Measurements from ENCODE around the gene NCMAP.

Gene NCMAP

DNA sequence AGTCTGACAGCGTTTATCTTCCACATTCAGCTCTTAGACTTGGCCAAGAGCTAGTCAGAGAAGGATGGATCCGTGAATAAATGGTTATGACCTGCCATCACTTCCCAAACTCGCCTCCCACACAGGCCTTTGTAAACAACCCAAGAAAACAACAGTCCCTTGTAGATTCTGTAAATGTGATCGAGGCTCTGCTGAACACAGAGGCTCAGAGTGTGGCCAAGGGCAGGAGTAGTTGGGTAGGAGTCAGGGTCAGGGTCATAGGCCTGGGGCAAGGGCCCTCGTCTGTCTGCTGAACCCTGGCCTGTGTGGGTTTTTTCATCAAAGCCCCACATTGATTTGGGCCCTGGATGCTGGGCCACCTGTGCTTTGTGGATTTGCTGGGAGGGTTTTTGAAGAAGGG, 32.7 kb downstream of the NCMAP start:
- Histone ChIP-seq H3K9me3 (ENCODE audit: severe bottlenecking) (no peaks in the 10 kb centered on the region), H3K4me3 (ENCODE audit: low read depth, low read length) (no peak overlapping the region), H3K27me3 (ENCODE audit: insufficient read depth, low read depth, severe bottlenecking) (no peaks in the 10 kb centered on the region), H3K27ac (no peak overlapping the region), H3K36me3 (no peaks in the 10 kb centered on the region)
- no peak for DNase-seq
- TF ChIP-seq, protein P1, sequence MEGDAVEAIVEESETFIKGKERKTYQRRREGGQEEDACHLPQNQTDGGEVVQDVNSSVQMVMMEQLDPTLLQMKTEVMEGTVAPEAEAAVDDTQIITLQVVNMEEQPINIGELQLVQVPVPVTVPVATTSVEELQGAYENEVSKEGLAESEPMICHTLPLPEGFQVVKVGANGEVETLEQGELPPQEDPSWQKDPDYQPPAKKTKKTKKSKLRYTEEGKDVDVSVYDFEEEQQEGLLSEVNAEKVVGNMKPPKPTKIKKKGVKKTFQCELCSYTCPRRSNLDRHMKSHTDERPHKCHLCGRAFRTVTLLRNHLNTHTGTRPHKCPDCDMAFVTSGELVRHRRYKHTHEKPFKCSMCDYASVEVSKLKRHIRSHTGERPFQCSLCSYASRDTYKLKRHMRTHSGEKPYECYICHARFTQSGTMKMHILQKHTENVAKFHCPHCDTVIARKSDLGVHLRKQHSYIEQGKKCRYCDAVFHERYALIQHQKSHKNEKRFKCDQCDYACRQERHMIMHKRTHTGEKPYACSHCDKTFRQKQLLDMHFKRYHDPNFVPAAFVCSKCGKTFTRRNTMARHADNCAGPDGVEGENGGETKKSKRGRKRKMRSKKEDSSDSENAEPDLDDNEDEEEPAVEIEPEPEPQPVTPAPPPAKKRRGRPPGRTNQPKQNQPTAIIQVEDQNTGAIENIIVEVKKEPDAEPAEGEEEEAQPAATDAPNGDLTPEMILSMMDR (IDR thresholded peaks at IDR 0.05; ENCODE audit: low read depth, low read length), result no peak

DNA sequence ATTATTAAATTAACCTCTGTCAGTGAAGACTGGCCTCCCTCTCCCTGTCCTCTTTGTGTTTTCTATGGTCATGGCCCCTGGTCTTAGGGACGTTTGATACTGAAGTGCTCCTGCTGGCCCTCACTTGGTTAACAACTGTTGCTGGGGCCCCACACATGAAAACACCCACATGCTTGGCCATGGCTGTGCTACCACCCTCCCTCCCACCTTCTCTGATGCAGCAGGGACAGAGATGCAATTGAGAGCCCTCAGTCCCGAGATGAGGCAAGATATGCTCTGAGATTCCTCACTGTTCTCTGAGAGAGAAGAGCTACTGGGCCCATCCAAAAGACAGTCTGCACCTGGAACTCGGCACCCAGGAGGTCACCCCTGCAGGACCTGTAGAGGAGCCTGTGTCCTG, 33.3 kb downstream of the NCMAP start:
- Histone ChIP-seq H3K4me3 (ENCODE audit: low read depth, low read length) (no peak overlapping the region), H3K36me3 (no peaks in the 10 kb centered on the region), H3K27ac (no peak overlapping the region), H3K9me3 (ENCODE audit: severe bottlenecking) (no peaks in the 10 kb centered on the region), H3K27me3 (ENCODE audit: insufficient read depth, low read depth, severe bottlenecking) (no peaks in the 10 kb centered on the region)
- no peak for DNase-seq
- TF ChIP-seq, protein P1 (IDR thresholded peaks at IDR 0.05; ENCODE audit: low read depth, low read length), result no peak

DNA sequence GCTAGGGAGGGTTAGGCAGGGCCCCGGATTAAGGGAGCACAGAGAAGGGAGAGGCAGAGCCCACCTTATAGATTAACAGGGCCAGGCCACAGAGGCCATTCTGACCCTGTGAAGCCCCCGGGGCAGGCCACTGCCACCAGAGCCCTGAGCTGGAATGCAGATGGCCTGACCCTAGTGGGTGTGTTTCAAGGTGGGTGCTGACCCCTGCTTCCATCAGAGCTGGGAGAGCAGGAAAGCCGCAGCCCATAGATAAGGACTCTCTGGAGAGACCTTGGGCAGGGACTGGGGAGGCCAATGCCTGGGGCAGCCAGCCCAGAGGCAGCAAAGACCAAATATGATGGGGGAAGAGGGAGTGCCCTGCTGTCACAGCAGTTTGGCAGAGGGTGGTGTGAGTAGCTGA, 35.9 kb downstream of the NCMAP start:
- Histone ChIP-seq H3K36me3 (no peaks in the 10 kb centered on the region), H3K27me3 (ENCODE audit: insufficient read depth, low read depth, severe bottlenecking) (no peaks in the 10 kb centered on the region), H3K9me3 (ENCODE audit: severe bottlenecking) (no peaks in the 10 kb centered on the region), H3K27ac (no peak overlapping the region), H3K4me3 (ENCODE audit: low read depth, low read length) (no peak overlapping the region)
- DNase-seq, result no peak
- TF ChIP-seq, protein P1 (IDR thresholded peaks at IDR 0.05; ENCODE audit: low read depth, low read length), result no peak

DNA sequence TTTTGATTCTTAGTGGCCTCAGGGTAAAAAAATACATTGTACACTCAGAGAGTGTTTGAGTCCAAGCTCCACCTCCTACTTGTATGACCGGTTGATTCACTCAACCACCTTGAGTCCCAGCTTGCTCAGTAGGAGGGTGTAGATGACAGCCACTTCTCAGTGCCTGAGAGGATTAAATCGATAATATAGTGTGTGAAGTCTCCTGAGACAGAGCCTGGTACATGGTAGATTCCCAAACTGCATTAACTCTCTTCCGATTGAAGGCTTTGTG, 38.4 kb downstream of the NCMAP start:
- Histone ChIP-seq H3K27ac (no peak overlapping the region), H3K4me3 (ENCODE audit: low read depth, low read length) (no peak overlapping the region), H3K27me3 (ENCODE audit: insufficient read depth, low read depth, severe bottlenecking) (no peaks in the 10 kb centered on the region), H3K9me3 (ENCODE audit: severe bottlenecking) (no peaks in the 10 kb centered on the region), H3K36me3 (no peaks in the 10 kb centered on the region)
- no peak for DNase-seq
- TF ChIP-seq, protein P1 (IDR thresholded peaks at IDR 0.05; ENCODE audit: low read depth, low read length), result no peak

DNA sequence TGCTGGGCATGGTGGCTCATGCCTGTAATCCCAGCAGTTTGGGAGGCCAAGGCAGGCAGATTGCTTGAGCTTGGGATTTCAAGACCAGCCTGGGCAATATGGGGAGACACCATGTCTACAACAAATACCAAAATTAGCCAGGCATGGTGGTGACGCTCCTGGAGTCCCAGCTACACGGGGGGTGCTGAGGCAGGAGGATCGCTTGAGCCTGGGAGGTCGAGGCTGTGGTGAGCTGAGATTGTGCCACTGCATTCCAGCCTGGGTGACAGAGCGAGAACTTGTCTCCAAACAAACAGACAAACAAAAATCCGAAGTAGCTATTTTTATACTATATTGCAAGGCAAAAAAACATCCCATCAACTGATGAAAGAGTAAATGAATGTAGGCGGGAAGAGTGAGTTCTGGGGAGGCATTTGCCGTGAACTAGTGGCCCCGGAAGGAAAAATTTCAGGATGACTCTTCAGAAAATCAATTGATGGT, 40.6 kb downstream of the NCMAP start:
- DNase-seq, result no peak
- no peaks in the 10 kb centered on the region for H3K27me3 ChIP-seq (ENCODE audit: insufficient read depth, low read depth, severe bottlenecking)
- TF ChIP-seq, protein P1 (IDR thresholded peaks at IDR 0.05; ENCODE audit: low read depth, low read length), result no peak
- no peak overlapping the region for H3K27ac ChIP-seq
- no peaks in the 10 kb centered on the region for H3K36me3 ChIP-seq
- no peak overlapping the region for H3K4me3 ChIP-seq (ENCODE audit: low read depth, low read length)
- H3K9me3 ChIP-seq (ENCODE audit: severe bottlenecking), result no peaks in the 10 kb centered on the region

DNA sequence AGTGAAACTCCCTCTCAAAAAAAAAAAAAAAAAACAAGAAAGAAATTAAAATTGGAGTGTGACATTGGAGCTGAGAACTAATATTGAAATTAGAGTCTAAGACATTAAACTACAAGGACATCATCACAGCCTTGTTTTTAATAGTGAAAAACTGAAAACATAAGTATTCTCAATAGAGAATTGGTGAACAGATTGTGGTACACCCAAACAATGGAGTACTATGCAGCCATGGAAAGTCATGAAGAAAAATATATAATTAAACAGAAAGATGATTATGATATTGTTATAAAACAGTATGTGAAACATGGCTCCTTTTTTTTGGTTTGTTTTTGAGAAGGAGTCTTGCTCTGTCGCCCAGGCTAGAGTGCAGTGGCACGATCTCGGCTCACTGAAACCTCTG, 43.4 kb downstream of the NCMAP start:
- no peak overlapping the region for H3K27ac ChIP-seq
- H3K9me3 ChIP-seq (ENCODE audit: severe bottlenecking), result no peaks in the 10 kb centered on the region
- no peaks in the 10 kb centered on the region for H3K27me3 ChIP-seq (ENCODE audit: insufficient read depth, low read depth, severe bottlenecking)
- no peaks in the 10 kb centered on the region for H3K36me3 ChIP-seq
- DNase-seq, result no peak
- TF ChIP-seq, protein P1 (IDR thresholded peaks at IDR 0.05; ENCODE audit: low read depth, low read length), result no peak
- no peak overlapping the region for H3K4me3 ChIP-seq (ENCODE audit: low read depth, low read length)

Measured in WERI-Rb-1 (cell line).